ENCODE results near the gene ATXN1. TPM values are rescaled to one million over a fixed set of nuclear protein-coding genes. Genes with fewer than 3 reads are reported as not detected.

Gene ATXN1
- total and polyA plus RNA-seq, 2 donors from 2014 or later = 4.2 to 58.2 TPM

DNA sequence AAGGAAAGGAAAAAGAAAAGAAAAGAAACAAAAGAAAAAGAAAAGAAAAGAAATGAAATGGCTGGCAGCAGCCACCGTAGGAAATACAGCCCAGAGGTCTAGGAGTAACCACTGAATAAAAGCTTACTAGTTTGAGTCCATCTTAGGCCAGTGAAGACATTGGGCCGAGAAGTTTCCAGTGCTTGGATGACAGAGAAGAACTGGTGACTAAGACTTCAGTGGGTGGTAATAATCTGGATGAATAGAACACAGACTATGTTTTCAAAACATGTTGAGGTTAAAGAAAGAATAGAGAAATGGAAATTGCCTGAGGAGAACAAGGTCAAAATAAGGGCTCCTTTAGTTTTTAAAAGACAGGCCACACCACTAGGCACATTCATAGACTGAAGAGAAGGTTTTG is 198.8 kb downstream of the ATXN1 start:
- Histone ChIP-seq H3K27ac (ENCODE audit: low read depth in 2 of 2, low read length in 2 of 2) (no peak overlapping the region), H3K27me3 (ENCODE audit: control insufficient read depth, insufficient read depth, low read length) (no peaks in the 10 kb centered on the region), H3K4me3 (ENCODE audit: low read length in 3 of 3) (no peak overlapping the region), H3K9ac (ENCODE audit: low read length in 3 of 3) (no peak overlapping the region), H3K4me1 (ENCODE audit: control insufficient read depth in 2 of 3, insufficient read depth in 2 of 3, low read depth in 1 of 3, low read length in 3 of 3) (no peaks in the 10 kb centered on the region), H3K36me3 (ENCODE audit: control insufficient read depth in 2 of 3, insufficient read depth in 3 of 3, low read length in 3 of 3) (no peaks in the 10 kb centered on the region), H3K9me3 (ENCODE audit: control insufficient read depth in 2 of 3, insufficient read depth in 1 of 3, low read length in 3 of 3) (no peaks in the 10 kb centered on the region)
- DNase-seq (no peak), FAIRE-seq (no peak)
- intact Hi-C loops (cut with DNase I) = no loop called here
- TF ChIP-seq, protein P1, sequence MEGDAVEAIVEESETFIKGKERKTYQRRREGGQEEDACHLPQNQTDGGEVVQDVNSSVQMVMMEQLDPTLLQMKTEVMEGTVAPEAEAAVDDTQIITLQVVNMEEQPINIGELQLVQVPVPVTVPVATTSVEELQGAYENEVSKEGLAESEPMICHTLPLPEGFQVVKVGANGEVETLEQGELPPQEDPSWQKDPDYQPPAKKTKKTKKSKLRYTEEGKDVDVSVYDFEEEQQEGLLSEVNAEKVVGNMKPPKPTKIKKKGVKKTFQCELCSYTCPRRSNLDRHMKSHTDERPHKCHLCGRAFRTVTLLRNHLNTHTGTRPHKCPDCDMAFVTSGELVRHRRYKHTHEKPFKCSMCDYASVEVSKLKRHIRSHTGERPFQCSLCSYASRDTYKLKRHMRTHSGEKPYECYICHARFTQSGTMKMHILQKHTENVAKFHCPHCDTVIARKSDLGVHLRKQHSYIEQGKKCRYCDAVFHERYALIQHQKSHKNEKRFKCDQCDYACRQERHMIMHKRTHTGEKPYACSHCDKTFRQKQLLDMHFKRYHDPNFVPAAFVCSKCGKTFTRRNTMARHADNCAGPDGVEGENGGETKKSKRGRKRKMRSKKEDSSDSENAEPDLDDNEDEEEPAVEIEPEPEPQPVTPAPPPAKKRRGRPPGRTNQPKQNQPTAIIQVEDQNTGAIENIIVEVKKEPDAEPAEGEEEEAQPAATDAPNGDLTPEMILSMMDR (IDR thresholded peaks at IDR 0.05; ENCODE audit: borderline replicate concordance, extremely low read depth, insufficient read depth) = no peak

DNA sequence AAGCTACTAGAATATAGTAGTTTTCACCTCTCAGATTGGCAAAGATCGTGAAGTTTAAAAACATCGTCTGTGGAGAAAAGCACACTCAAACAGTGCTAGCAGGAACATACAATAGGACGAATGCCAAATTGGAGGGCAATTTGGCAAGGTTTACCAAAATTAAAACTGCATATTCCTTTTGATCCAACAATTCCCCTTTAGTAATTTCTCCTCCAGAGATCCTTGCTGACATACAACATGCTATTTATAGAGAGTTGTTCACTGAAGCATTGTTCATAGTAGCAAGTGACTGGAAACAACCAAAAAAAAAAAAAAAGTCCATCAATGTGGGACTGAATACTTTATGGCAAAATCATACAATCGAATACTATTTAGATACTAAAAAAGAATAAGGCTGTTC is 202.2 kb downstream of the ATXN1 start:
- intact Hi-C loops (cut with DNase I) = no loop called here
- H3K36me3 ChIP-seq (ENCODE audit: control insufficient read depth in 2 of 3, insufficient read depth in 3 of 3, low read length in 3 of 3) = no peaks in the 10 kb centered on the region
- H3K4me3 ChIP-seq (ENCODE audit: low read length in 3 of 3) = no peak overlapping the region
- no peaks in the 10 kb centered on the region for H3K4me1 ChIP-seq (ENCODE audit: control insufficient read depth in 2 of 3, insufficient read depth in 2 of 3, low read depth in 1 of 3, low read length in 3 of 3)
- no peaks in the 10 kb centered on the region for H3K27me3 ChIP-seq (ENCODE audit: control insufficient read depth, insufficient read depth, low read length)
- H3K9ac ChIP-seq (ENCODE audit: low read length in 3 of 3) = no peak overlapping the region
- H3K27ac ChIP-seq (ENCODE audit: low read depth in 2 of 2, low read length in 2 of 2) = no peak overlapping the region
- no peak for DNase-seq
- TF ChIP-seq, protein P1 (IDR thresholded peaks at IDR 0.05; ENCODE audit: borderline replicate concordance, extremely low read depth, insufficient read depth) = no peak
- no peak for FAIRE-seq
- H3K9me3 ChIP-seq (ENCODE audit: control insufficient read depth in 2 of 3, insufficient read depth in 1 of 3, low read length in 3 of 3) = no peaks in the 10 kb centered on the region

DNA sequence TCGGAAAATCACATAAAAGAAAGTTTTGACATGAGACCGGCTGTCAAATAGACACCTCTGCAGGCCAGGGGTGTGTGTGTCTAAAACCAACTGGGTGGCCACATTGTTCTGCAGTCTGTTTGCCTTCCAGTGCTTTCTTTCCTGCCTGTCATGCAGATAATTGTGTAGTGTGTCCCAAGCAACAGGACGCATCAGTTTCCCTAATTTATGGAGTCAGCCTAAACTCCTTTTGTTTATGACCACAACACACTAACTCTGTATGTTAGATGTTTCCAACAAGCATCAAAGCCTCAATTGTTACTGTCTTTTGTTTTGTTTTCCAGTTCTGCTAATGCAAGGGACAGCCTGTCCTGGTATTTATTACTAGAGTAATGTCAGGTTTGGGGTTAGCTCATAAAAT is 205.7 kb downstream of the ATXN1 start:
- Histone ChIP-seq H3K27ac (ENCODE audit: low read depth in 2 of 2, low read length in 2 of 2) (no peak overlapping the region), H3K9ac (ENCODE audit: low read length in 3 of 3) (no peak overlapping the region), H3K4me3 (ENCODE audit: low read length in 3 of 3) (no peak overlapping the region), H3K4me1 (ENCODE audit: control insufficient read depth in 2 of 3, insufficient read depth in 2 of 3, low read depth in 1 of 3, low read length in 3 of 3) (no peaks in the 10 kb centered on the region), H3K36me3 (ENCODE audit: control insufficient read depth in 2 of 3, insufficient read depth in 3 of 3, low read length in 3 of 3) (no peaks in the 10 kb centered on the region), H3K9me3 (ENCODE audit: control insufficient read depth in 2 of 3, insufficient read depth in 1 of 3, low read length in 3 of 3) (no peaks in the 10 kb centered on the region), H3K27me3 (ENCODE audit: control insufficient read depth, insufficient read depth, low read length) (no peaks in the 10 kb centered on the region)
- intact Hi-C loops (cut with DNase I) = no loop called here
- peak in 1 of 5 donors; percentile 39 for DNase-seq
- TF ChIP-seq, protein P1 (IDR thresholded peaks at IDR 0.05; ENCODE audit: borderline replicate concordance, extremely low read depth, insufficient read depth) = no peak
- FAIRE-seq = no peak

DNA sequence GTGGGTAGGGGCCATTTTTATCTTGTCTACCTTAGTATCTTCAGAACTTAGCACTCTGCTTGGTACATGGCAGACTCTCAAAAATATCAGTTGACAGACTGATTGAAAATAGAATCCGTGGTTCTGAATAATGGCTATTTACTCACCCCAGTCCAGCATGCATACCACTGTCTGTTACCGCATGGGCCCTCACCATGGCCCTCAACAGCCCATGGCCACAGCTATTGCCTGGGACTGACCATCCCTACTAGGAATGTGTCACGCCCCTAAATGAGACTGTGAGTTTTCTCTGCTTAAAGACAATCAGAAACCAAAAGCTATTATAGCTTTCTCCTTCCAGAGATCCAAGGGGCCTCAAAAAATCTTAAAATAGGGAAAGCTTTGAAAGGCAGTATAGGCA is 207.7 kb downstream of the ATXN1 start:
- Histone ChIP-seq H3K9ac (ENCODE audit: low read length in 3 of 3) (no peak overlapping the region), H3K4me1 (ENCODE audit: control insufficient read depth in 2 of 3, insufficient read depth in 2 of 3, low read depth in 1 of 3, low read length in 3 of 3) (no peaks in the 10 kb centered on the region), H3K27ac (ENCODE audit: low read depth in 2 of 2, low read length in 2 of 2) (no peak overlapping the region), H3K36me3 (ENCODE audit: control insufficient read depth in 2 of 3, insufficient read depth in 3 of 3, low read length in 3 of 3) (no peaks in the 10 kb centered on the region), H3K27me3 (ENCODE audit: control insufficient read depth, insufficient read depth, low read length) (no peaks in the 10 kb centered on the region), H3K9me3 (ENCODE audit: control insufficient read depth in 2 of 3, insufficient read depth in 1 of 3, low read length in 3 of 3) (no peaks in the 10 kb centered on the region), H3K4me3 (ENCODE audit: low read length in 3 of 3) (no peak overlapping the region)
- FAIRE-seq (no peak), DNase-seq (no peak)
- intact Hi-C loops (cut with DNase I) = no loop called here
- TF ChIP-seq, protein P1 (IDR thresholded peaks at IDR 0.05; ENCODE audit: borderline replicate concordance, extremely low read depth, insufficient read depth) = no peak
